RWPE2 (cell line): ENCODE results near the gene DNM1.
"Not testable (repeated sequence)": the region's sequence is repeated elsewhere in the genome, so short reads cannot be mapped to it uniquely, and the experiment has no call there.

Experiments
- ATAC-seq: fragments of 200-7000 bp; cut with Tn5 transposase; 3 replicates; pipeline ENCODE4 v1.9.1; 2021; ENCODE audit warnings: low read depth
- DNase-seq: peaks from one replicate; pipeline ENCODE4 v3.0.0-alpha.2; 2020; ENCODE audit warnings: low spot score
- H3K27ac ChIP-seq: fragments of 450-650 bp; 2 replicates; pipeline ENCODE4 v1.5.1; 2017; ENCODE audit warnings: mild to moderate bottlenecking; ENCODE audit not compliant: poor library complexity, severe bottlenecking
- H3K27me3 ChIP-seq: fragments of 250-450 bp; sonication (Bioruptor Pico); 2 replicates; pipeline ENCODE4 v1.5.1; 2021; ENCODE audit warnings: mild to moderate bottlenecking, moderate library complexity; ENCODE audit not compliant: insufficient read depth, poor library complexity, severe bottlenecking
- H3K36me3 ChIP-seq: fragments of 250-450 bp; sonication (Bioruptor Pico); 2 replicates; pipeline ENCODE4 v1.5.1; 2020; ENCODE audit warnings: low read depth, mild to moderate bottlenecking, moderate library complexity
- H3K4me1 ChIP-seq: fragments of 250-450 bp; sonication (Bioruptor Pico); 2 replicates; pipeline ENCODE4 v1.5.1; 2021; ENCODE audit warnings: mild to moderate bottlenecking, moderate library complexity; ENCODE audit not compliant: insufficient read depth, poor library complexity, severe bottlenecking
- H3K4me3 ChIP-seq: fragments of 250-450 bp; sonication (Bioruptor Pico); 2 replicates; pipeline ENCODE4 v1.5.1; 2021; ENCODE audit warnings: mild to moderate bottlenecking, moderate library complexity; ENCODE audit not compliant: severe bottlenecking
- H3K9me3 ChIP-seq: fragments of 250-450 bp; sonication (Bioruptor Pico); 2 replicates; pipeline ENCODE4 v1.5.1; 2021; ENCODE audit warnings: mild to moderate bottlenecking, moderate library complexity; ENCODE audit not compliant: severe bottlenecking
- TF ChIP-seq, protein P1 (sequence below): fragments of 450-650 bp; IDR thresholded peaks from one replicate; pipeline ENCODE4 v1.5.1; 2017; ENCODE audit warnings: mild to moderate bottlenecking, moderate library complexity; ENCODE audit not compliant: poor library complexity, severe bottlenecking

The DNM1 gene

DNA sequence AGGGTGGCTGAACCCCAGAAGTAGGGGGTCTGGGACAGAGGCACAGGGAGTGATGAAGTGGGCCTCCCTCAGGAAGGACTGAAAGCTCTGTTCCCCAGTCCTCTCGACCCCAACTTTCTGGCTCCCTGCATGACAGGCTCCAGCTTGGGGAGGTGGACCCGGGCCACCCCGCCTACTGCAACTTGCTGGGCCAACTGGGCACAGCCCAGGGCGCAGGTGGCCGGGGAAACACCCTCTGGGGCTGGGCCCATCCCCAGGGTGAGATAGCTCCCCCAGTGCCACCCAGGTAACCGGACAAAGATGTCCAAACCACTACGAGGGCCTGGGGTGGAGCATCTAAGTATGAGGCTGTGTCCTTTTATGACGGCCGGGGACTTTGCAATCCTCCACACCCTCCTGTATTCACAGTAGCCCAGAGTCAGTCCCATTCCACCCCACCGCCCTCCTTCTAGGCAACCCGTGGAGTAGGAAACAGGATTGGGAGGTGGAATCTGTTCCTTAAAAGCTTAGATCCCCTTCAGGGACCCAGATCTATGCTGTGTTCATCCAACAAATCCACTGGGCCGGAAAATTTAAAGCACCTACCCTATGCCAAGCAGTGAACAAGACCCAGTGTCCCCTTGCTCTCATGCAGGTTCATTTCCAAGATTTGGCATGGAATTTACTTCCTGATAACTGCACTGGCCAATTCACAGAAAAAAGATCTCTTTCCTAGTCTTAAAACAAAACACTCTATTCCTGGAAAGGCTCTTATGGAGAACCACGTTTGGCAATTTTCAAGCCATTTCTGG is 19.9 kb downstream of the DNM1 start:
- TF ChIP-seq, protein P1, sequence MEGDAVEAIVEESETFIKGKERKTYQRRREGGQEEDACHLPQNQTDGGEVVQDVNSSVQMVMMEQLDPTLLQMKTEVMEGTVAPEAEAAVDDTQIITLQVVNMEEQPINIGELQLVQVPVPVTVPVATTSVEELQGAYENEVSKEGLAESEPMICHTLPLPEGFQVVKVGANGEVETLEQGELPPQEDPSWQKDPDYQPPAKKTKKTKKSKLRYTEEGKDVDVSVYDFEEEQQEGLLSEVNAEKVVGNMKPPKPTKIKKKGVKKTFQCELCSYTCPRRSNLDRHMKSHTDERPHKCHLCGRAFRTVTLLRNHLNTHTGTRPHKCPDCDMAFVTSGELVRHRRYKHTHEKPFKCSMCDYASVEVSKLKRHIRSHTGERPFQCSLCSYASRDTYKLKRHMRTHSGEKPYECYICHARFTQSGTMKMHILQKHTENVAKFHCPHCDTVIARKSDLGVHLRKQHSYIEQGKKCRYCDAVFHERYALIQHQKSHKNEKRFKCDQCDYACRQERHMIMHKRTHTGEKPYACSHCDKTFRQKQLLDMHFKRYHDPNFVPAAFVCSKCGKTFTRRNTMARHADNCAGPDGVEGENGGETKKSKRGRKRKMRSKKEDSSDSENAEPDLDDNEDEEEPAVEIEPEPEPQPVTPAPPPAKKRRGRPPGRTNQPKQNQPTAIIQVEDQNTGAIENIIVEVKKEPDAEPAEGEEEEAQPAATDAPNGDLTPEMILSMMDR, result no peak
- Histone ChIP-seq H3K4me1 (no peaks in the 10 kb centered on the region), H3K27me3 (no peaks in the 10 kb centered on the region), H3K4me3 (no peak overlapping the region), H3K9me3 (no peaks in the 10 kb centered on the region), H3K27ac (no peak overlapping the region), H3K36me3 (no peaks in the 10 kb centered on the region; the same call in 1 of the 2 replicates)
- ATAC-seq (no peak), DNase-seq (no peak)

DNA sequence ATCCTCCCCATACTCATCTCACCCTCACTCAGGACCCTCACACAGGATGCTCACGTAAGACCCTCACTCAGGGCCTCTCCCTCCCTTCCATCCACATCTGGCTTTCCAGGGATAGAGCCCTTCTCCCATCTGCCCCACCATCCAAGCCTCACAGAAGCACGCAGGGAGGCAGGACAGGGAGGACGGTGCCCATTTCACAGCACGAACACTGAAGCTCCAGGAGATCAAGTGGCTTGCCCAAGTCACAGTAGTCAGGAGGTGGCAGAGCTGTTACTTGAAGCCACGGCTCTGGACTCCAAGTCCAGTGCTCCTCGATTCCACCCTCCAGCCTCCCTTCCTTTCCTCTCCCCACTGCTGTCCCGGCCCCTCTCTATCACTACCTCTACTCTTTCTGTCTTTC is 21.7 kb downstream of the DNM1 start:
- DNase-seq, result no peak
- ATAC-seq, result no peak

DNA sequence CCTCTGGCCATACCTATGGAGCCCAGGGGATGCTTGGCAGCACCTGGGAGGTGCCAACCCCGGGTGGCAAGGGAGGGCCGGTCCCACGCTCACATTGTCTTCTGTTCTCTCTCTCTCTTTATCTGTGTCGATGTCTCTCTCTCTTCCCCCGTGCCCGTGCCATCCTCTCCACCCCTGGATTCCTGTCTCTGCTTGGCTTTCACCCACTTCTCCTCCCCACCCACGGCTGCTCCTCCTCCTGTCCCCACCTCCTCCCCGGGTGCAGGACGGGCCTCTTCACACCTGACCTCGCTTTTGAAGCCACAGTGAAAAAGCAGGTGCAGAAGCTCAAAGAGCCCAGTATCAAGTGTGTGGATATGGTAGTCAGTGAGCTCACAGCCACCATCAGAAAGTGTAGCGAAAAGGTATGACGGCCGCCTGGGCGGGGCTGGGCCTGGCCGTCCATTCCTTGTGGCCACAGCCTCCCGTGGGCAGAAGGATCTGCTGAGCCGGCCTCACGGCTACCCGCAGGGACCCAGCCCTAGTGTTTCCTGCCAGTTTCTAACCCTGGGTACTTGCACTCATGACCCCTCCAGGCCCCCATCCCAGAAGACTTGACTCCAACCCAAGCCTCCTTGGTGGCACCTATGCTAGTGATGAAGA is 22.7 kb downstream of the DNM1 start:
- no peak overlapping the region for H3K27ac ChIP-seq
- H3K9me3 ChIP-seq, result no peaks in the 10 kb centered on the region
- ATAC-seq (no peak), DNase-seq (no peak)
- no peaks in the 10 kb centered on the region for H3K27me3 ChIP-seq
- no peak overlapping the region for H3K4me3 ChIP-seq
- TF ChIP-seq, protein P1, result no peak
- no peaks in the 10 kb centered on the region for H3K4me1 ChIP-seq
- H3K36me3 ChIP-seq, result no peaks in the 10 kb centered on the region

More for the DNA sequence above, 21.7 kb downstream of the DNM1 start:
- no peak overlapping the region for H3K27ac ChIP-seq
- H3K36me3 ChIP-seq, result no peaks in the 10 kb centered on the region; the same call in 1 of the 2 replicates
- H3K9me3 ChIP-seq, result no peaks in the 10 kb centered on the region
- TF ChIP-seq, protein P1, result no peak
- H3K4me3 ChIP-seq, result no peak overlapping the region
- no peaks in the 10 kb centered on the region for H3K27me3 ChIP-seq
- H3K4me1 ChIP-seq, result no peaks in the 10 kb centered on the region

DNA sequence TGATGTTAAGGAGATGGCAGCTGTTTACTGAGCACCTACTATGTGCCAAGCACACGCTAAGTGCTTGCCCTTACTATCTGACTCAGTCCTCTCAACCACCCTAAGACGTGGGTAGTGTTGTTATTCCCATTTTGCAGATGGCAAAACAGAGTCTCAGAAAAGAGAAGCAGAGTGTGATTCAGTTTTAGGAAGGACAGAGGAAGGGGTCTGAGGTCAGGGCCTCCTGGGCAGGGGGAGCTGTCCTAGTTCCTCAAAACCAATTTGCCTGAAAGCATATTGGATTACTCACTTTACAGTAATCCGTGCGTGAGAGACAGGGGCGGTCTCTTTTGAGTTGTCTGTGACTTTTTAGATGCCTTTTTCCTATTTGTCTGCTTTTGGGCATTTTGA is 23.2 kb downstream of the DNM1 start:
- Histone ChIP-seq H3K36me3 (no peaks in the 10 kb centered on the region), H3K4me3 (no peak overlapping the region), H3K4me1 (no peaks in the 10 kb centered on the region), H3K27me3 (no peaks in the 10 kb centered on the region), H3K9me3 (no peaks in the 10 kb centered on the region), H3K27ac (no peak overlapping the region)
- TF ChIP-seq, protein P1, result no peak
- DNase-seq (no peak), ATAC-seq (no peak)

DNA sequence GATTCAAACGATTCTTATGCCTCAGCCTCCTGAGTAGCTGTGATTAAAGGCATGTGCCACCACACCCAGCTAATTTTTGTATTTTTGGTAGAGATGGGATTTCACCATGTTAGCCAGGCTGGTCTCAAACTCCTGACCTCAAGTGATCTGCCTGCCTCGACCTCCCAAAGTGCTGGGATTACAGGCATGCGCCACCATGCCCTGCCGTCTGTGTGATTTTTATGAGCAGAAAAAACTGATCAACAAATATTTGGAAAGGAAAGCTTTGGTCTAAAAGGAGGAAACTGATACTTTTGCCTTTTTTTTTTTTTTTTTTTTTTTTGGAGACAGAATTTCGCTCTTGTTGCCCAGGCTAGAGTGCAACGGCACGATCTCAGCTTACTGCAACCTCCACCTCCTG is 27.7 kb downstream of the DNM1 start:
- not testable (repeated sequence) for H3K4me3 ChIP-seq, H3K27me3 ChIP-seq, H3K4me1 ChIP-seq, H3K9me3 ChIP-seq, H3K27ac ChIP-seq, H3K36me3 ChIP-seq, DNase-seq, ATAC-seq
